ENCODE results near the gene SUMO2.
"Not testable (repeated sequence)": the region's sequence is repeated elsewhere in the genome, so short reads cannot be mapped to it uniquely, and the experiment has no call there.

Gene SUMO2

GRCh38 chr17:75173526-75173925 lies 9.2 kb downstream of the SUMO2 start:
- no peaks in the 10 kb centered on the region for H4K20me1 ChIP-seq (ENCODE audit: insufficient read depth, low read length)
- no peak overlapping the region for H3K4me2 ChIP-seq (ENCODE audit: low read length)
- H3K9me3 ChIP-seq (ENCODE audit: low read length) = no peaks in the 10 kb centered on the region
- H3F3A ChIP-seq (ENCODE audit: insufficient read depth, low read length) = no peaks in the 10 kb centered on the region; the same call in 1 of the 2 replicates
- H3K4me1 ChIP-seq (ENCODE audit: insufficient read depth, low read length, severe bottlenecking) = no peaks in the 10 kb centered on the region
- H3K27ac ChIP-seq (ENCODE audit: low read depth, low read length, poor library complexity, severe bottlenecking) = no peak overlapping the region
- TF ChIP-seq, protein P1, sequence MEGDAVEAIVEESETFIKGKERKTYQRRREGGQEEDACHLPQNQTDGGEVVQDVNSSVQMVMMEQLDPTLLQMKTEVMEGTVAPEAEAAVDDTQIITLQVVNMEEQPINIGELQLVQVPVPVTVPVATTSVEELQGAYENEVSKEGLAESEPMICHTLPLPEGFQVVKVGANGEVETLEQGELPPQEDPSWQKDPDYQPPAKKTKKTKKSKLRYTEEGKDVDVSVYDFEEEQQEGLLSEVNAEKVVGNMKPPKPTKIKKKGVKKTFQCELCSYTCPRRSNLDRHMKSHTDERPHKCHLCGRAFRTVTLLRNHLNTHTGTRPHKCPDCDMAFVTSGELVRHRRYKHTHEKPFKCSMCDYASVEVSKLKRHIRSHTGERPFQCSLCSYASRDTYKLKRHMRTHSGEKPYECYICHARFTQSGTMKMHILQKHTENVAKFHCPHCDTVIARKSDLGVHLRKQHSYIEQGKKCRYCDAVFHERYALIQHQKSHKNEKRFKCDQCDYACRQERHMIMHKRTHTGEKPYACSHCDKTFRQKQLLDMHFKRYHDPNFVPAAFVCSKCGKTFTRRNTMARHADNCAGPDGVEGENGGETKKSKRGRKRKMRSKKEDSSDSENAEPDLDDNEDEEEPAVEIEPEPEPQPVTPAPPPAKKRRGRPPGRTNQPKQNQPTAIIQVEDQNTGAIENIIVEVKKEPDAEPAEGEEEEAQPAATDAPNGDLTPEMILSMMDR (IDR thresholded peaks at IDR 0.05; ENCODE audit: low read length) = no peak
- TF ChIP-seq EZH2 (IDR thresholded peaks at IDR 0.05; ENCODE audit: borderline replicate concordance, low read length) = no peak
- H3K79me2 ChIP-seq (ENCODE audit: insufficient read depth, low read length) = peaks cover 29% of the 10 kb centered on the region
- H3K9me2 ChIP-seq (ENCODE audit: low read depth, low read length) = no peaks in the 10 kb centered on the region
- no peaks in the 10 kb centered on the region for H3K27me3 ChIP-seq (ENCODE audit: insufficient read depth, low read length)
- no peak overlapping the region for H3K9ac ChIP-seq (ENCODE audit: low read length)
- H2AFZ ChIP-seq (ENCODE audit: low read length) = no peak overlapping the region
- peaks cover 95% of the 10 kb centered on the region for H3K36me3 ChIP-seq (ENCODE audit: insufficient read depth, low read length)
- H3K4me3 ChIP-seq (ENCODE audit: low read depth, low read length, poor library complexity, severe bottlenecking) = no peak overlapping the region

DNA sequence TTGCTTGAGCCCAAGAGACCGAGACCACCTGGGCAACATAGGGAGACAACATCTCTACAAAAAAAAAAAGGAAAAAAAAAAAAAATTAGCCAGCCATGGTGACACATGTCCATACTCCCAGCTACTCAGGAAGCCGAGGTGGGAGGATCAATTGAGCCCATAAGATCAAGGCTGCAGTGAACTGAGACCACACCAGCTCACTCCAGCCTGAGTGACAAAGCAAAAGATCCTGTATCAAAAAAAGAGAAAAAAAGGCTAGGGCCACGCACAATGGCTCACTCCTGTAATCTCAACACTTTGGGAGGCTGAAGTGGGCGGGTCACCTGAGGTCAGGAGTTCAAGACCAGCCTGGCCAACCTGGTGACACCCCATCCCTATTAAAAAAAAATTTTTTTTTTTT lies 13.8 kb downstream of the SUMO2 start:
- H4K20me1 ChIP-seq (ENCODE audit: insufficient read depth, low read length) = no peaks in the 10 kb centered on the region

DNA sequence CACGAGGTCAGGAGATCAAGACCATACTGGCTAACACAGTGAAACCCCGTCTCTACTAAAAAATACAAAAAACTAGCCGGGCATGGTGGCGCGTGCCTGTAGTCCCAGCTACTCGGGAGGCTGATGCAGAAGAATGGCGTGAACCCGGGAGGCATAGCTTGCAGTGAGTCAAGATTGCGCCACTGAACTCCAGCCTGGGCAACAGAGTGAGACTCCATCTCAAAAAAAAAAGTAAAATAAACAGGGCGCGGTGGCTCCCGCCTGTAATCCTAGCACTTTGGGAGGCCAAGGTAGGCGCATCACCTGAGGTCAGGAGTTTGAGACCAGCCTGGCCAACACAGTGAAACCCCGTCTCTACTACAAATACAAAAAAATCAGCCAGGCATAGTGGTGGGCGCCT lies 18.2 kb downstream of the SUMO2 start:
- not testable (repeated sequence) for H3K27ac ChIP-seq (ENCODE audit: low read depth, low read length, poor library complexity, severe bottlenecking); H3K4me2 ChIP-seq (ENCODE audit: low read length); H2AFZ ChIP-seq (ENCODE audit: low read length); H3K9me2 ChIP-seq (ENCODE audit: low read depth, low read length); H3K27me3 ChIP-seq (ENCODE audit: insufficient read depth, low read length); H3K4me1 ChIP-seq (ENCODE audit: insufficient read depth, low read length, severe bottlenecking); H3K4me3 ChIP-seq (ENCODE audit: low read depth, low read length, poor library complexity, severe bottlenecking); H3K79me2 ChIP-seq (ENCODE audit: insufficient read depth, low read length); H4K20me1 ChIP-seq (ENCODE audit: insufficient read depth, low read length); H3F3A ChIP-seq (ENCODE audit: insufficient read depth, low read length); H3K9me3 ChIP-seq (ENCODE audit: low read length); H3K9ac ChIP-seq (ENCODE audit: low read length)
- H3K36me3 ChIP-seq (ENCODE audit: insufficient read depth, low read length) = peaks cover 34% of the 10 kb centered on the region

More for the DNA sequence above, 13.8 kb downstream of the SUMO2 start:
- TF ChIP-seq EZH2 (IDR thresholded peaks at IDR 0.05; ENCODE audit: borderline replicate concordance, low read length) = no peak
- TF ChIP-seq, protein P1 (IDR thresholded peaks at IDR 0.05; ENCODE audit: low read length) = no peak
- no peak overlapping the region for H3K27ac ChIP-seq (ENCODE audit: low read depth, low read length, poor library complexity, severe bottlenecking)
- H3K9ac ChIP-seq (ENCODE audit: low read length) = no peak overlapping the region
- H3K9me3 ChIP-seq (ENCODE audit: low read length) = no peaks in the 10 kb centered on the region
- H3K9me2 ChIP-seq (ENCODE audit: low read depth, low read length) = no peaks in the 10 kb centered on the region
- no peak overlapping the region for H3K4me3 ChIP-seq (ENCODE audit: low read depth, low read length, poor library complexity, severe bottlenecking)
- H3F3A ChIP-seq (ENCODE audit: insufficient read depth, low read length) = no peaks in the 10 kb centered on the region
- H3K79me2 ChIP-seq (ENCODE audit: insufficient read depth, low read length) = peaks cover 10% of the 10 kb centered on the region
- no peaks in the 10 kb centered on the region for H3K4me1 ChIP-seq (ENCODE audit: insufficient read depth, low read length, severe bottlenecking)
- peaks cover 73% of the 10 kb centered on the region for H3K36me3 ChIP-seq (ENCODE audit: insufficient read depth, low read length)
- H3K4me2 ChIP-seq (ENCODE audit: low read length) = no peak overlapping the region
- H3K27me3 ChIP-seq (ENCODE audit: insufficient read depth, low read length) = no peaks in the 10 kb centered on the region
- no peak overlapping the region for H2AFZ ChIP-seq (ENCODE audit: low read length)

GRCh38 chr17:75163074-75163473 lies 19.7 kb downstream of the SUMO2 start:
- Histone ChIP-seq H4K20me1 (ENCODE audit: insufficient read depth, low read length) (no peaks in the 10 kb centered on the region), H3K79me2 (ENCODE audit: insufficient read depth, low read length) (no peaks in the 10 kb centered on the region), H3K9me2 (ENCODE audit: low read depth, low read length) (no peaks in the 10 kb centered on the region), H3K9me3 (ENCODE audit: low read length) (no peaks in the 10 kb centered on the region), H3K27me3 (ENCODE audit: insufficient read depth, low read length) (no peaks in the 10 kb centered on the region), H2AFZ (ENCODE audit: low read length) (no peak overlapping the region), H3K9ac (ENCODE audit: low read length) (no peak overlapping the region), H3F3A (ENCODE audit: insufficient read depth, low read length) (no peaks in the 10 kb centered on the region), H3K4me3 (ENCODE audit: low read depth, low read length, poor library complexity, severe bottlenecking) (no peak overlapping the region), H3K36me3 (ENCODE audit: insufficient read depth, low read length) (peaks cover 21% of the 10 kb centered on the region), H3K27ac (ENCODE audit: low read depth, low read length, poor library complexity, severe bottlenecking) (no peak overlapping the region), H3K4me2 (ENCODE audit: low read length) (no peak overlapping the region), H3K4me1 (ENCODE audit: insufficient read depth, low read length, severe bottlenecking) (no peaks in the 10 kb centered on the region)
- TF ChIP-seq, protein P1 (IDR thresholded peaks at IDR 0.05; ENCODE audit: low read length) = no peak

Data from OCI-LY1 (cell line).